GM12874 (cell line): ENCODE results near the gene LAX1.

ENCODE experiments used
- CTCF ChIP-seq: IDR thresholded peaks from 2 replicates; pipeline ENCODE4 v1.5.1; 2011; ENCODE audit warnings: low read depth, mild to moderate bottlenecking, control low read depth, low read length, moderate library complexity; ENCODE audit not compliant: insufficient read depth

Gene LAX1

DNA sequence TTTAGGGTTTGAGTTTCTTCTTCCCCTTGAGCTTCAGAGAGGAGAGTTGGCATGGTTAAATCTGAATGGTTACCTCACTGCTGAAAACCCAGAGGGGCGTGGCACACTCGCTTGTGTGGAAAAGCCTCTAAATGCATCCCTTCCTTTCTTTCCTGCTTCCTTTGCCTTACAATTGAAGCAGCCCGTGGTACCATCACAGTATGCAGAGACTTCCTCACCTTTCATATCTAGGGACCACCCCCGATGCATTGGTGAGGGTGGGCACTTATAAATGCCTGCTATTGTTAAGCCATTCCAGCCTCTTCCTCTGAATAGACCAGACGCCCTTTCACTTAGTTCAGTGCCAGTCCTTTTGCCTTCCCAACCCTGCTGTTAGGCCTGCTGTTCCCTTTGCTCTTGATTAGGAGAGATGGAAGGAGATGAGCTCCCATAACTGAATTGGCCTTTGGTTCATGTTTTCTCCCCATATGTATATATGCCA lies 21.9 kb upstream of the LAX1 start:
- TF ChIP-seq CTCF = no peak

DNA sequence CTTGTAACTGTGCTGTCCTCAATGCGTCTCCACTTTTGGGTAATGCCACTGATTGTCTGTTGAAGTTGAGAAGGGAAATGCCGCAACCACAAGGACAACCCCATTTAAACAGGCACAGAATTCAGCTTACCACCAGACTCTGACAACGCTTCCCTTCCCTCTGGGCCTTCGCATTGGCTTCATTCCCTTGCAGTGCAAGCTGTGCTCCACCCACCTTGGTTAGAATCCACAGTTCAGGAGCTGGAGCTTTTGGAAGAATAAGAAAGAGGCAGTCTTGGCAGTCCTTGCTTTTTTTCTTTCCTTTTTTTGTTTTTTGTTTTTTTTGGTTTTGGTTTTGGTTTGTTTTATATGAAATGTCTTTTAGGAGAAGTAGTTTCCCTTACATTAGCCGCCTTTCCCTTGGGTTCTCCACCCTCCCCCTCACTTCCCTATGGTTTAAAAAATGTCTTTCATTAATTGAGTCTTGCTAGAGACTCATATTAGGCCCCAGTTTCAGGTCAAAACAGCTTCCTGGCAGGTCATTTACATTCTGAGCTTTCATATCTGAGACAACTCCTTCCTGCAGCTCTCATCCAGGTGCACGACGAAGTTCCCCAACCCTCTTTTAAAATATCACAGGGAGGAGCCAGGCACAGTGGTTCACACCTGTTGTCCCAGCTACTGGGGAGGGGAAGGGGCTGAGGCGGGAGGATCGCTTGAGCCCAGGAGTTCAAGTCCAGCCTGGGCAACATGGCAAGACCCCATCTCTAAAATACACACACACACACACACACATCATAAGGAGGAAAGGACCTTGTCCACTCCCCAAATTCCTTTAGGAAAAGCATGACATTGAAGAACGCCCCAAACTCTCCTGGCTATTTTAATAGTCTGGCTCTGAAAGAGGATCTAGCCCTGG lies 20.7 kb upstream of the LAX1 start:
- TF ChIP-seq CTCF = no peak

- no peak for TF ChIP-seq CTCF
Observed at GRCh38 chr1:203746281-203746680, 18.7 kb upstream of the LAX1 start.

- TF ChIP-seq CTCF = no peak
Observed at GRCh38 chr1:203751051-203751450, 13.9 kb upstream of the LAX1 start.

GRCh38 chr1:203754455-203754864 lies 10.5 kb upstream of the LAX1 start:
- TF ChIP-seq CTCF = no peak

DNA sequence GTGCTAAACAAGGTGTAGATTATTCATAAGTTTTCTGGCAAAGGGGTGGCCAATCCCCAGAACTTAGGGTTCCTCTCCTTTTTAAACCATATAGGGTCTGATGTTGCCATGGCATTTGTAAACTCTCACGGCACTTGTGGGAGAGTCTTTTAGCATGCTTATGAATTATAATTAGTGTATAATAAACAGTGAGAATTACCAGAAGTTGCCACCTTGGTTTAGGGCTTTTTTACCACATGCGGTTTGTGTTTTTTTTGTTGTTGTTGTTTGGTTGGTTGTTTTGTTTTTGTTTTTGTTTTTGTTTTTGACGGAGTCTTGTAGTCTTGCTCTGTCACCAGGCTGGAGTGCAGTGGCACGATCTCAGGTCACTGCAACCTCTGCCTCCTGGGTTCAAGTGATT lies 8.9 kb upstream of the LAX1 start:
- no peak for TF ChIP-seq CTCF

- no peak for TF ChIP-seq CTCF
Observed at GRCh38 chr1:203760506-203760905, 4.5 kb upstream of the LAX1 start.
